ENCODE measurements around the gene FUT8.

Gene FUT8

GRCh38 chr14:65723348-65723747, 310.8 kb downstream of the FUT8 start:
- DNase-seq: no peak

- DNase-seq: no peak
Measured at GRCh38 chr14:65728604-65729003, 316.1 kb downstream of the FUT8 start.

- DNase-seq: no peak
Measured at GRCh38 chr14:65729566-65729965, 317.0 kb downstream of the FUT8 start.

- no peak for DNase-seq
Measured at GRCh38 chr14:65731933-65732506, 319.5 kb downstream of the FUT8 start.

- no peak for DNase-seq
Measured at GRCh38 chr14:65738339-65738738, 325.8 kb downstream of the FUT8 start.

- no peak for DNase-seq
Measured at GRCh38 chr14:65745396-65746190, 333.1 kb downstream of the FUT8 start.

- DNase-seq: no peak
Measured at GRCh38 chr14:65748796-65749195, 336.3 kb downstream of the FUT8 start.

- DNase-seq: no peak
Measured at GRCh38 chr14:65749287-65749686, 336.8 kb downstream of the FUT8 start.

- peak; percentile 49 for DNase-seq
Measured at GRCh38 chr14:65750906-65751305, 338.4 kb downstream of the FUT8 start.

- DNase-seq: no peak
Measured at GRCh38 chr14:65751510-65751909, 339.0 kb downstream of the FUT8 start.

GRCh38 chr14:65753061-65753460, 340.5 kb downstream of the FUT8 start:
- no peak for DNase-seq

- no peak for DNase-seq
Measured at GRCh38 chr14:65755331-65755730, 342.8 kb downstream of the FUT8 start.

- DNase-seq: no peak
Measured at GRCh38 chr14:65756880-65757279, 344.4 kb downstream of the FUT8 start.

- no peak for DNase-seq
Measured at GRCh38 chr14:65769151-65769550, 356.6 kb downstream of the FUT8 start.

- no peak for DNase-seq
Measured at GRCh38 chr14:65770681-65771080, 358.2 kb downstream of the FUT8 start.

GRCh38 chr14:65771271-65771670, 358.7 kb downstream of the FUT8 start:
- DNase-seq: no peak

GRCh38 chr14:65772466-65772865, 359.9 kb downstream of the FUT8 start:
- no peak for DNase-seq

- no peak for DNase-seq
Measured at GRCh38 chr14:65772921-65773574, 360.5 kb downstream of the FUT8 start.

- DNase-seq: no peak
Measured at GRCh38 chr14:65774041-65774440, 361.5 kb downstream of the FUT8 start.

- no peak for DNase-seq
Measured at GRCh38 chr14:65776193-65776852, 363.8 kb downstream of the FUT8 start.

- no peak for DNase-seq
Measured at GRCh38 chr14:65780566-65780965, 368.0 kb downstream of the FUT8 start.

GRCh38 chr14:65783101-65783500, 370.6 kb downstream of the FUT8 start:
- DNase-seq: no peak

GRCh38 chr14:65783576-65783975, 371.0 kb downstream of the FUT8 start:
- DNase-seq: no peak

- no peak for DNase-seq
Measured at GRCh38 chr14:65784574-65784973, 372.0 kb downstream of the FUT8 start.
